Ascending aorta (tissue), 2 donors: ENCODE results near the gene GNAT2. TPM values are rescaled to one million over a fixed set of nuclear protein-coding genes. Genes with fewer than 3 reads are reported as not detected.

Experiments
- DNase-seq, 2 donors: peaks; one replicate each; pipeline ENCODE4 v3.0.0-alpha.2; 2019; ENCODE audit warnings: low spot score in 2 of 2
- H3K27ac ChIP-seq, 2 donors: fragments of 200-600 bp; sonication (generic); one replicate each; pipeline ENCODE4 v1.5.1; 2016 to 2017; ENCODE audit warnings: mild to moderate bottlenecking in 1 of 2
- H3K27me3 ChIP-seq: fragments of 200-600 bp; sonication (generic); one replicate; pipeline ENCODE4 v1.5.1; 2017
- H3K36me3 ChIP-seq, 2 donors: fragments of 200-600 bp; sonication (generic); one replicate each; pipeline ENCODE4 v1.5.1; 2016
- H3K4me1 ChIP-seq, 2 donors: fragments of 200-600 bp; sonication (generic); one replicate each; pipeline ENCODE4 v1.5.1; 2016 to 2017; ENCODE audit warnings: mild to moderate bottlenecking in 1 of 2
- H3K4me3 ChIP-seq, 2 donors: fragments of 200-600 bp; sonication (generic); one replicate each; pipeline ENCODE4 v1.5.1; 2016 to 2017; ENCODE audit warnings: mild to moderate bottlenecking in 1 of 2
- H3K9me3 ChIP-seq, 2 donors: fragments of 200-600 bp; sonication (generic); one replicate each; pipeline ENCODE4 v1.5.1; 2016
- intact Hi-C: fragments of 100-400 bp; cut with DNase I; formaldehyde crosslinking; loops from one replicate; pipeline ENCODE4 v1.15.1; 2023
- total RNA-seq: library from RNA; depleted of rRNA; stranded (reverse); fragments of >200 nt; gene quantifications from one replicate; pipeline ENCODE4 v1.1.0, GENCODE V29; 2016
- TF ChIP-seq, protein P1 (sequence below), 3 experiments: fragments of 200-600 bp in 2 of 3; fragments of 450-650 bp in 1 of 3; sonication (generic) in 2 of 3; IDR thresholded peaks; one replicate each; pipeline ENCODE4 v1.5.1; 2016 to 2019; ENCODE audit warnings: antibody characterized with exemption in 3 of 3, mild to moderate bottlenecking in 1 of 3, moderate library complexity in 1 of 3

GNAT2 gene
- total RNA-seq, 1 donor from 2014 or later: not detected

DNA sequence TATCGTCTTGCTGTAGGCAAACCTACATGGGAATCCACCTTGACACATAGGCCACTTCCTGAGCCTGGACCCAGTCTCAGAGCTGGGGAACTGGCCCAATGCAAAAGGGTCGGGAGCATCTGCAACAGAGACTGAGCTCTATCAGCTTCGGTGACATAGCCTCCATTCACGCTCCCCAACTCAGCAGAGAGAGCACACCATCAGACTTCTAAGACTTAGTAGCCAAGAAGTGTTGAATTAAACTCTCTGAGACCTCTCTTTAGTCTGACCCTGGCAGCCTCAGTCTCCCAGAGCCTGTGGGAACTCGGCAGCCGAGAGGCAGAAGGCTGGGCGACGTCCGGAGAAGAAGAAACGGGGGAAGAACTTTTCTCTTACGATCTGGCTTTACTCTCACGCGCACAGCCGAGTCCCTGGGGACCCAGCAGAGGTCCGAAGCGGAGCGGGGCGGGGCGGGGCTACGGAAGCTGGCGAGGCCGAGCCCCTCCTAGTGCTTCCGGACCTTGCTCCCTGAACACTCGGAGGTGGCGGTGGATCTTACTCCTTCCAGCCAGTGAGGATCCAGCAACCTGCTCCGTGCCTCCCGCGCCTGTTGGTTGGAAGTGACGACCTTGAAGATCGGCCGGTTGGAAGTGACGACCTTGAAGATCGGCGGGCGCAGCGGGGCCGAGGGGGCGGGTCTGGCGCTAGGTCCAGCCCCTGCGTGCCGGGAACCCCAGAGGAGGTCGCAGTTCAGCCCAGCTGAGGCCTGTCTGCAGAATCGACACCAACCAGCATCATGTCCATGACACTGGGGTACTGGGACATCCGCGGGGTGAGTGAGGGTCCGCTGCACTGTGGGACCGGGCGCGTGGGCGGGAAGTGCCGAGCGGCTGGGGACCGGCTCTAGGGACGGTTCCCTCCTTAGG lies 36.5 kb upstream of the GNAT2 start, which contains the start of gene GSTM4:
GSTM4 (plus strand) TSS at position 485 of the 905 bp plus-strand sequence; CDS start at position 776, 291 bp downstream.
- Histone ChIP-seq H3K27ac (peak within 1 kb of the TSS; percentile 84 to 94), H3K36me3 (peaks cover 0 to 7% of the 10 kb centered on the region in 2 donors), H3K27me3 (no peaks in the 10 kb centered on the region), H3K4me1 (peaks cover 7 to 13% of the 10 kb centered on the region in 2 donors), H3K9me3 (no peaks in the 10 kb centered on the region), H3K4me3 (peak within 1 kb of the TSS; percentile 62 to 79)
- peak; percentile 39 to 93 for DNase-seq
- TF ChIP-seq, protein P1, sequence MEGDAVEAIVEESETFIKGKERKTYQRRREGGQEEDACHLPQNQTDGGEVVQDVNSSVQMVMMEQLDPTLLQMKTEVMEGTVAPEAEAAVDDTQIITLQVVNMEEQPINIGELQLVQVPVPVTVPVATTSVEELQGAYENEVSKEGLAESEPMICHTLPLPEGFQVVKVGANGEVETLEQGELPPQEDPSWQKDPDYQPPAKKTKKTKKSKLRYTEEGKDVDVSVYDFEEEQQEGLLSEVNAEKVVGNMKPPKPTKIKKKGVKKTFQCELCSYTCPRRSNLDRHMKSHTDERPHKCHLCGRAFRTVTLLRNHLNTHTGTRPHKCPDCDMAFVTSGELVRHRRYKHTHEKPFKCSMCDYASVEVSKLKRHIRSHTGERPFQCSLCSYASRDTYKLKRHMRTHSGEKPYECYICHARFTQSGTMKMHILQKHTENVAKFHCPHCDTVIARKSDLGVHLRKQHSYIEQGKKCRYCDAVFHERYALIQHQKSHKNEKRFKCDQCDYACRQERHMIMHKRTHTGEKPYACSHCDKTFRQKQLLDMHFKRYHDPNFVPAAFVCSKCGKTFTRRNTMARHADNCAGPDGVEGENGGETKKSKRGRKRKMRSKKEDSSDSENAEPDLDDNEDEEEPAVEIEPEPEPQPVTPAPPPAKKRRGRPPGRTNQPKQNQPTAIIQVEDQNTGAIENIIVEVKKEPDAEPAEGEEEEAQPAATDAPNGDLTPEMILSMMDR (IDR thresholded peaks at IDR 0.05): no peak
- intact Hi-C loops: loop anchor here (1.0 kb wide), 1 partner anchor 12 kb away; the partner anchor contains the start of gene GSTM2

DNA sequence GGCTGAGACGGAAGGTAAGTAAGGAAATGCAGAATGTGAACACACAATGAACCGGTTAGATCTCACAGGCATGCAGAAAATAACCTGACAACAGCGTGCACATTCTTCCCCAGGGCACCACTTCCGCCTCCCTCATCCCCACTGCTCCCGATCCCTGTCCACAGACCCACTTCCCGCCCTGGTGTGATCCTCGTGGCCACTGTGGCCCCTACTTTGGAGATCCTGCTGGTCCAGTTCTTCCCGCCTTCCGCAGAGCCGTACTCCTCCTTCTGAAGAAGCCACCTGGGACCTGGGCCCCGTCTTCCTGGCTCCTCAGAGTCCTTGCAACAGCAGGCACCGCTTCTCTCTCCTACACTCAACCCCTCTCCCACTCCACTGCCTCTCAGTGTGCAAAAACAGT lies 35.1 kb upstream of the GNAT2 start:
- Histone ChIP-seq H3K4me3 (no peak overlapping the region), H3K27ac (peak overlapping the region; percentile 84 to 94), H3K36me3 (peaks cover 0 to 7% of the 10 kb centered on the region in 2 donors), H3K4me1 (peaks cover 7 to 23% of the 10 kb centered on the region in 2 donors), H3K27me3 (no peaks in the 10 kb centered on the region), H3K9me3 (no peaks in the 10 kb centered on the region)
- TF ChIP-seq, protein P1 (IDR thresholded peaks at IDR 0.05): no peak
- DNase-seq: no peak
- intact Hi-C loops: no loop called here

DNA sequence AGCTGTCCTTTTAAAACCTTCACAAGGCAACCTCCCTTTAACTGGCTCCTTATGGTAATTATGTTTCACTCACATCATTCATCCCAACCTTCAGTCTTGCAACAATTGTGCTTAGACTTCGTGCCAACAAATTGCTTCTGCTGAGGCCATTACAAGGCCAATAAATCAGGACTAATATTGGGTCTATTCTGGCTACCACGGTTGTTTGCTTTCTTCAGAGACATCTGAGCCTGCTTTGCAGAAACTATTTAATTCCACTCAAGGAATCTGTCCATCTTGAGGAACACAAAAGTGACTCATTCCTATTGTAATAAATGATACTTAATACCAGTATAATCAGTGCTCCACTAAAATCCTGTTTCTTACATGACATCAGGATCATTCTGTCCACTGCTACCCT lies 33.9 kb upstream of the GNAT2 start:
- intact Hi-C loops: no loop called here
- Histone ChIP-seq H3K36me3 (no peaks in the 10 kb centered on the region), H3K4me3 (no peak overlapping the region), H3K27me3 (no peaks in the 10 kb centered on the region), H3K27ac (no peak overlapping the region), H3K4me1 (peaks cover 7 to 24% of the 10 kb centered on the region in 2 donors), H3K9me3 (no peaks in the 10 kb centered on the region)
- TF ChIP-seq, protein P1 (IDR thresholded peaks at IDR 0.05): no peak
- DNase-seq: no peak

DNA sequence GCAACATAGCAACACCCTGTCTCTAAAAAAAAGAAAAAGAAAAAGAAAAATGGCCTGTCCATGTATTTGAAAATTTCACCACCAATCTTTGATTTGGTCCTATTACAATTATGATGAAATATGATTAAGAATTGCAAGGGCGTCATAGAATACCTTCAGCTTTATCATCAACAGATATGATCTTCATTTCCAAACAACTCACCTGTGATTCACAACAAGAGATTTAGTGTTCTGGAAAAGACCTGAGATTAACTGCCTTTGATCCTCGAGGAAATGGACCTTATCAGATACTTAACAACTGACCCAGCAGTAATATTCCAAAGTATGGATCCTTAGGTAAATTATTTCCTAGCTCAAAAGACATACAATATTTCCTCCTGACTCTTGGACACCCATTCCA lies 33.0 kb upstream of the GNAT2 start:
- no peaks in the 10 kb centered on the region for H3K9me3 ChIP-seq
- H3K4me3 ChIP-seq: no peak overlapping the region
- TF ChIP-seq, protein P1 (IDR thresholded peaks at IDR 0.05): no peak
- DNase-seq: no peak
- peaks cover 7 to 24% of the 10 kb centered on the region in 2 donors for H3K4me1 ChIP-seq
- no peaks in the 10 kb centered on the region for H3K27me3 ChIP-seq
- no peak overlapping the region for H3K27ac ChIP-seq
- intact Hi-C loops: no loop called here
- H3K36me3 ChIP-seq: no peaks in the 10 kb centered on the region

- no peaks in the 10 kb centered on the region for H3K9me3 ChIP-seq
- peaks cover 7 to 24% of the 10 kb centered on the region in 2 donors for H3K4me1 ChIP-seq
- H3K4me3 ChIP-seq: no peak overlapping the region
- peak in 1 of 2 donors; percentile 19 for DNase-seq
- intact Hi-C loops: no loop called here
- H3K36me3 ChIP-seq: no peaks in the 10 kb centered on the region
- no peak overlapping the region for H3K27ac ChIP-seq
- no peaks in the 10 kb centered on the region for H3K27me3 ChIP-seq
- TF ChIP-seq, protein P1 (IDR thresholded peaks at IDR 0.05): no peak
Observed at GRCh38 chr1:109650609-109651008, 31.2 kb upstream of the GNAT2 start.
